Measurements from ENCODE around the gene ACKR3.

- no peak for TF ChIP-seq CTCF (IDR thresholded peaks at IDR 0.05)
- no peak for TF ChIP-seq POLR2A (IDR thresholded peaks at IDR 0.05)
Observed at GRCh38 chr2:236590846-236591245, 21.2 kb downstream of the ACKR3 start.
